Activated naive CD4-positive, alpha-beta T cell treated with Interleukin-2 at 50 U/mL for 16 hours (primary cell): Measurements from ENCODE around the gene TMEM235.

Experiments used
- DNase-seq: peaks from one replicate; pipeline ENCODE4 v3.0.0-alpha.2; 2020

Gene TMEM235

GRCh38 chr17:78255953-78256706 lies 24.7 kb downstream of the TMEM235 start:
- DNase-seq, result no peak

GRCh38 chr17:78256707-78257591 lies 25.5 kb downstream of the TMEM235 start:
- DNase-seq, result no peak

GRCh38 chr17:78257810-78258322 lies 26.4 kb downstream of the TMEM235 start:
- DNase-seq, result peak; percentile 28

GRCh38 chr17:78258323-78259191 lies 27.1 kb downstream of the TMEM235 start:
- DNase-seq, result peak; percentile 71

- DNase-seq, result no peak
Measured at GRCh38 chr17:78259192-78259554, 27.7 kb downstream of the TMEM235 start.

- DNase-seq, result no peak
Measured at GRCh38 chr17:78263063-78263735, 31.8 kb downstream of the TMEM235 start.

GRCh38 chr17:78263736-78264340 lies 32.4 kb downstream of the TMEM235 start:
- no peak for DNase-seq

GRCh38 chr17:78264590-78264989 lies 33.2 kb downstream of the TMEM235 start:
- DNase-seq, result no peak

DNA sequence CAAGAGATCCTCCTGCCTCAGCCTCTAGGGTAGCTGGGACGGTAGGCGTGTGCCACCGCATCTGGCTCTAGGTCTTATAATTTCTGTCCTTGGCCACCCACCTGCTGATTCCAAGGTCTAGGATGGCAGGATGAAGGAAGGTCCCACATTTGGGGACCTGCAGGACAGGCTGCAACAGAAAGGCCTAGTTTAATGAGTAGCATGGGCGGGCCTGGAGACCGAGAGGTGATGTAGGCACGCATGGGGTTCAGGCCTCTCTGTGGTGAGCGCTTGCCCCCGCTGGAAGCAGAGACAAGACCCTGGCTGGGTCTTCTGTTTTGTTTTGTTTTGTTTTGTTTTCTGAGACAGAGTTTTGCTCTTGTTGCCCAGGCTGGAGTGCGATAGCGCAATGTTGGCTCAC lies 33.7 kb downstream of the TMEM235 start:
- DNase-seq, result no peak

GRCh38 chr17:78266231-78266631 lies 34.8 kb downstream of the TMEM235 start:
- DNase-seq, result no peak

DNA sequence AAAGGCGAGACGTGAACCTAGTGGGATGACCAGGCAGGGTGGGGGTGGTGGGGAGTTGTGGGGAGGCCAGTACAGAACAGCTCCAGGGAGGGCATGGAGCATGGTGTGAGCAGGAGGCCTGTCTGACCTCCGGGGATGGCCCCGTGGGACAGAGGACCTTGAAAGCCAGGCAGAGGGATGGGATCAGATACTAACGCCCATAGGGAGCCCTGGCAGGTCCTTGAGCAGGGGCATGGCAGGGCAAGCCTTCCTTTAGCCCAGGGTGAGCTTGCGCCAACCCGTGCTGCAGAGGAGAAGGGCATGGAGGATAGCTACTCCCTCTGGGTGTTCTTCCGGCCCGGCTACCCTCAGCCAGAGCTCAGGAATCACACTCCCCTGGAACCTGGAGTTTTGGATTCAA lies 35.3 kb downstream of the TMEM235 start:
- DNase-seq, result no peak

GRCh38 chr17:78267253-78268073 lies 36.0 kb downstream of the TMEM235 start:
- DNase-seq, result no peak

- no peak for DNase-seq
Measured at GRCh38 chr17:78268191-78268874, 36.9 kb downstream of the TMEM235 start.

DNA sequence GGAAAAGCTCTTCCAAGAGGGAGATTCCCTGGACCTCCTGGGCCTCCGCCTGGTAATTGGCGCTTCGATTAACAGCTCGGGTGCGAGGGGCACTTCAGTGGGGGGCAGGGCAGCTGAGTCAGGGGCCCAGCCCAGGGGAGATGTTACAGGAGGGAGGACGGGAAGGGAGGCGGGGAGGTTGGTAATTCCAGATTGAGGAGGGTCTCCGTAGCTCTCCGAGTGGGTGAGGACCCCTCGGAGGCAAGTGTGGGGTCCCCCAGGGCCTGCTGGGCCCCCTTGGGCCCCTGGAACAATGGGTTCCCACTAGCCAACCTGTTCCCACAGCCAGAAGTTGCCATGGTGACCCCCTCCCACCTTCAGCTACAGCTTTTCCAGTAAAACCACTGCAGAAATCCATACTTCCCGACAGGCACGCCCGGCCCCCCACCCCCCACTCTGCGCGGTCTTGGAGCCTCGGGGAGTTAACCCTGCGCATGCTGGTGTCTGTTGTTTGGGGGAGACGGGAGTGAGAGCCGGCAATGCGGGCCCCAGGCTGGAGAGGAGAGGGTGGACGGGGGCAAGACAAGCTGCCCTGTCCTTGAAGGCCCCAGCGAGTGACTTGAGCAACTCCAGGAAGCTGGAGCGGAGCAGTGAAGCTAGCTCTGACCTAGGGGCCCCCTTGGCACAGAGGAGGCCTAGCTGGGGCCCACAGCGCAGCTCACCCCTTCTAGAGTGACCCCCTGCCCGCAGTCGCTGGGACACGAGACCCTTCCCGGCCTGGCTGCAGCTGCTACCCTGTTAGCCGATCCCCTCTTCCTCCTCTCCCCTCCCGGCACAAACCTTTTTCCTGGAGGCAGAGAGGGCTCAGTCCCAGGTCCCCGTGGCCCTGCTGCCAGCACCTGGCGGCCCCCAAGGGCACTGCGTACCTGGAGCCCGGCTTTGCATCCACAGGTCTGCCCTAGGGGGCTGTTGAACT lies 37.8 kb downstream of the TMEM235 start:
- no peak for DNase-seq

DNA sequence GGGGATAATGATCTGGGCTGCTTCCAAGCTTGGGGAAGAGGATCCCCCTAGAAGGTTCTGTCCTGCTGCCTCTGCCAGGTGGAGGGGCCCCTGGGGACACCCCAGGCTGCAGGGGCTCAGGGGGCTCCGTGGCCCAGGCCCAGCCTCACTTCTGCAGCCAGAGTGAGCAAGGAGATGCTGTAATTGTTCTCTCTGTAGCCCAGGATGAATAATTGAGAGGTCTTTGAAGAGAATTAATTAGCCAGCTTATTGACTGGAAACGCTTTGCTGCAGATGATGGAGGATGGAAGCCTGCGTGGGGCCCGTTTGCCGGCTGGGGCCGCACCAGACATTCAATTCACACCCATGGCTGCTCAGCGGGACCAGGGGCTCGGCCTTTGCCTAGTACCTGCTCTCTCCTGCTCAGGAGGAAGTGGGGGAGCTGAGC lies 38.5 kb downstream of the TMEM235 start:
- DNase-seq, result no peak

GRCh38 chr17:78271419-78272170 lies 40.2 kb downstream of the TMEM235 start:
- no peak for DNase-seq

- DNase-seq, result peak; percentile 56
Measured at GRCh38 chr17:78272181-78272913, 40.9 kb downstream of the TMEM235 start.

- no peak for DNase-seq
Measured at GRCh38 chr17:78272914-78273258, 41.5 kb downstream of the TMEM235 start.
